Right lobe of liver (tissue), 4 donors: ENCODE results near the gene GRID1.
A peak's percentile ranks its signal among the peaks of the same experiment; 100 is the strongest.

Experiments
- CTCF ChIP-seq, 4 donors: fragments of 200-600 bp in 3 of 4; fragments of 450-650 bp in 1 of 4; IDR thresholded peaks; one replicate each; pipeline versions ENCODE4 v1.5.1 to v1.8.0; 2016 to 2022; ENCODE audit warnings: antibody characterized with exemption in 4 of 4, mild to moderate bottlenecking in 2 of 4
- POLR2A ChIP-seq: fragments of 450-650 bp; IDR thresholded peaks from one replicate; pipeline ENCODE4 v1.6.1; 2017; ENCODE audit warnings: antibody characterized with exemption, mild to moderate bottlenecking
- donor health status: DM: no; HTN: no; CAD: no.
- donor health status: DM: no; HTN: no; CAD: no.
- donor health status: DM: no; HTN: yes; CAD: no.

- TF ChIP-seq CTCF (IDR thresholded peaks at IDR 0.05) (peak in 2 of 4 donors; percentile 11 to 14), POLR2A (no peak)
Observed at GRCh38 chr10:86348321-86349210, 18.0 kb downstream of the GRID1 start.
